D721Med (cell line): ENCODE measurements around the gene NAPA.

Source experiments
- DNase-seq: peaks from one replicate; pipeline ENCODE4 v3.0.0; 2011; ENCODE audit warnings: low spot score; ENCODE audit not compliant: insufficient read length
- FAIRE-seq: peaks from 2 replicates; lab custom pipeline; 2011; peaks lifted over from hg19 to GRCh38; lab: Jason Lieb, UNC
- CTCF ChIP-seq: IDR thresholded peaks from 2 replicates; pipeline ENCODE4 v1.5.1; 2012; ENCODE audit warnings: mild to moderate bottlenecking, control low read depth; ENCODE audit not compliant: insufficient read depth; ENCODE audit errors: missing control alignments

Gene NAPA

GRCh38 chr19:47514869-47515588 lies at the start of gene NAPA:
Gene NAPA, minus strand, starts transcription at chr19:47515063. Its CDS starts 123 bp downstream, at chr19:47514940.
- no peak for TF ChIP-seq CTCF
- DNase-seq (peak; percentile 92), FAIRE-seq (no peak)

- TF ChIP-seq CTCF, result no peak
Observed at GRCh38 chr19:47564081-47564480, 49.2 kb upstream of the NAPA start.

DNA sequence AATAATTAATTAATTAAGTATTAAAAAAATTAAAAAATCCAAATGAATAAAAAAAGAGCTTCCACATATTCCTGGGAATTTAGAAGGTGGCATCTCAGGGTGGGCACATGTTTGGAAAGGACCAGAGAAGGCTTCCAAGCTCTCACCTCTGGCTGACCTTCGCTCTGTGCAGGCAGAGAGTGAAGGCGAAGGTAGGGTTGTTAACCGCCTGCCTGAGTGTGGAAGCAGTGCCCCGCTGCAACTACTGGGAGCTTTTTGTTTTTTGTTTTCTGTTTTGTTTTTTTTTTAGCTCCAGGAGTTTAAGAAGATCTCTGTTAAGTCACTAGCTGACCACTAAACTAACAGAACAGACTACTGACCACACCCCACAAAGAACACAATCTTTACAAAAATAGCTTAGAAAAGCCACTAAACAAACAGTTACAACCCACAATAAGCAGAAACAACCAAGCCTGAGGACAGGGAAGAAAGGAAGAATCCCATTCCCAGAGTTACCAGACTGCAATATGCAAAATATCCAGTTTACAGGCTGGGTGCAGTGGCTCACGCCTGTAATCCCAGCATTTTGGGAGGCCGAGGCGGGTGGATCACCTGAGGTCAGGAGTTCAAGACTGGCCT lies 46.7 kb upstream of the NAPA start:
- DNase-seq (no peak), FAIRE-seq (no peak)
- no peak for TF ChIP-seq CTCF

More at GRCh38 chr19:47564081-47564480, 49.2 kb upstream of the NAPA start:
- FAIRE-seq (no peak), DNase-seq (no peak)

DNA sequence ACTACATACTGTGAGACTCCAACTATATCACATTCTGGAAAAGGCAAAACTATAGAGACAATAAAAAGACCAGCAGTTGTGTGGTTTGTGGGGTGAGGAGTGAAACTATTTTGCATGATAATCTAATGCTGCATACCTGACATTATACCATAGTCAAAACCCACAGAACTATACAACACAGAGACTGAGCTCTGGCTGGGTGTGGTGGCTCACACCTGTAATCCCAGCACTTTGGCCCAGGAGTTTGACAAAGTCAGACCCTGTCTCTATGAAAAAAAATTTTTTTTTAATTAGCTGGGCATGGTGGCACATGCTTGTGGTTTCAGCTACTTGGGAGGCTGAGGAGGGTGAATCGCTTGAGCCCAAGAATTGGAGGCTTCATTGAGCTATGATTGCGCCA lies 46.1 kb upstream of the NAPA start:
- FAIRE-seq, result no peak

DNA sequence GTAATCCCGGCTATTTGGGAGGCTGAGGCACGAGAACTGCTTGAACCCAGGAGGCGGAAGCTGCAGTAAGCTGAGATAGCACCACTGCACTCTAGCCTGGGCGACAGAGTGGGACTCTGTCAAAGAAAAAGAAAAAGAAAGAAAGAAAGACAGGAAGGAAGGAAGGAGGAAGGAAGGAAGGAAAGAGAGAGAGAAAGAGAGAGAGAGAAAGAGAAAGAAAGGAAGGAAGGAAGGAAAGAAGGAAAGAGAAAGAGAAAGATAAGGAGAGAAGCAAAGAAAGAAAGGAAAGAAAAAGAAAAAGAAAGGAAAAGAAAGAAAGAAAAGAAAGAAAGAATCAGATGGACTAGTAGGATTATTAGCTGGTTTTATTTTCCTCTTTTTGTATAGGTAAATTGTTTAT lies 35.3 kb upstream of the NAPA start:
- TF ChIP-seq CTCF, result no peak
- no peak for DNase-seq
- no peak for FAIRE-seq

More for the DNA sequence above, 46.1 kb upstream of the NAPA start:
- DNase-seq, result no peak
- no peak for TF ChIP-seq CTCF

DNA sequence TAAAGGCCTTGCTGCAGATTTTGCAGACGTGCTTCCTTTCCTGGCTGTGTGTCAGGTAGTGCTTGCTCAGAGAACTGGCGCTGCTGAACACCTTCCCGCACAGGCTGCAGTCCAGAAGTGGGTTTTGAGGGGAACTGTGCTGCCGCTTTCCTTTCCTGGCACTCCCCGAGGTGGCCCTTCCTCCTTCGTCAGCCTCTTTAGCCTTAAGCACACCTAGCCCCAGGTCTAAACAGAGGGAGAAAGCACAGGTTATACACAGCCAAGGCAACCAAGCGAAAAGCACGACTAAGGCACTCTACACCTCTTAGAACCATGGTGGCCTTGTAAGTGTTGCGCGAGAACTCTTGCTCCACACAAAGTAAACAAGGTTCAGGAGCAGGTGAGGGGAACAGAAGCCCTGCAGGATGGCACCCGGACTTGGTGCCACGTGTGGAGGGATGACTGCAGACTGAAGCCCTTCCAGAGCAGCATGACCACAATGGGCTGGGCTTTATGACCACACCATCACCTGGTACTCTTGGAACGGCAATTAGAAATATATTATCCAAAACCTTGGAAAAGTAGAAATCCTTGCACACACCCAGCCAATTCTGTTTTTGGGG lies 34.5 kb upstream of the NAPA start:
- TF ChIP-seq CTCF, result no peak
- no peak for DNase-seq
- FAIRE-seq, result no peak

DNA sequence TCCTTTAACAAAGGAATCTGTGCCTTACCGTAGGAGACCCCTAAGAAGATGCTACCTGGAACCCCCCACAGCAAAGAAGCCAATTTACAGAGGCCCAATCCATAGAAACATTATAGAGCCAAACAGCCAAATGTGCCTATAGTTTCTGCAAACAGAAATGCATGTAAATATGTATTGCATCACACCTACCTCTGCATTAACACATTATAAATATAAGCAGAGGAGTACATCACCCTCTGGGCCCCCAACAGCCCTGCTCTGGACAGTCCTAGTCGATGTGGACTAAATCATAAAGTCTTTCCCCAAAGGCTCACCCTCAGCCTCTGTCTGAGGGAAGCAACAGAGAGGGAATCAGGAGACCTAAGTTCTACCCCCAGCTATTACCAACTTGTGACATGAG lies 32.3 kb upstream of the NAPA start:
- TF ChIP-seq CTCF, result no peak

More for the DNA sequence above, 32.3 kb upstream of the NAPA start:
- FAIRE-seq (no peak), DNase-seq (no peak)
